PC-9 (cell line): ENCODE measurements around the gene DERL2. TPM values are rescaled to one million over a fixed set of nuclear protein-coding genes. Genes with fewer than 3 reads are reported as not detected.
"Not testable (repeated sequence)": the region's sequence is repeated elsewhere in the genome, so short reads cannot be mapped to it uniquely, and the experiment has no call there.

Source experiments
- BruUV-seq: library from RNA; stranded (reverse); fragments of 400-500 nt; replicated peaks from 2 replicates; lab custom pipeline; 2021; lab: Mats Ljungman, UMichigan
- CTCF ChIA-PET: fragments of 300-600 bp; sonication (Branson Sonifier 250); formaldehyde crosslinking; loops from one replicate; lab custom pipeline; 2022; ENCODE audit warnings: antibody characterized with exemption; lab: Charles Lee
- POLR2A ChIA-PET: fragments of 300-600 bp; sonication (Branson Sonifier 250); formaldehyde crosslinking; loops from one replicate; lab custom pipeline; 2022; ENCODE audit warnings: antibody characterized with exemption; ENCODE audit not compliant: unreplicated experiment; lab: Charles Lee
- DNase-seq, 2 experiments: peaks; one replicate each; pipeline versions ENCODE4 v3.0.0 to v3.0.0-alpha.2; 2015 to 2022; ENCODE audit warnings: mixed read lengths in 1 of 2
- H2AFZ ChIP-seq: fragments of 200-600 bp; sonication (generic); 2 replicates; pipeline ENCODE4 v1.8.1; 2017; ENCODE audit warnings: antibody characterized with exemption
- H3F3A ChIP-seq: fragments of 200-600 bp; sonication (generic); 2 replicates; pipeline ENCODE4 v1.8.1; 2017; ENCODE audit warnings: antibody characterized with exemption, mild to moderate bottlenecking, low read depth; ENCODE audit not compliant: insufficient read depth
- H3K27ac ChIP-seq: fragments of 200-600 bp; sonication (generic); 2 replicates; pipeline ENCODE4 v1.6.1; 2016; ENCODE audit warnings: mixed run types
- H3K27me3 ChIP-seq: fragments of 200-600 bp; sonication (generic); 2 replicates; pipeline ENCODE4 v1.6.1; 2016; ENCODE audit warnings: low read depth, mixed run types; ENCODE audit not compliant: insufficient read depth
- H3K36me3 ChIP-seq: fragments of 200-600 bp; sonication (generic); 2 replicates; pipeline ENCODE4 v1.6.1; 2016; ENCODE audit warnings: low read depth, mixed run types
- H3K4me1 ChIP-seq: fragments of 200-600 bp; sonication (generic); replicated peaks from 2 replicates; pipeline ENCODE4 v1.6.1; 2016; ENCODE audit warnings: mixed run types; ENCODE audit not compliant: insufficient read depth
- H3K4me2 ChIP-seq: fragments of 200-600 bp; sonication (generic); 2 replicates; pipeline ENCODE4 v1.6.1; 2017; ENCODE audit warnings: mixed run types
- H3K4me3 ChIP-seq: fragments of 200-600 bp; sonication (generic); 2 replicates; pipeline ENCODE4 v1.6.1; 2016; ENCODE audit warnings: mixed run types
- H3K79me2 ChIP-seq: fragments of 200-600 bp; sonication (generic); 2 replicates; pipeline ENCODE4 v1.6.1; 2017; ENCODE audit warnings: low read depth, mixed run types
- H3K9me2 ChIP-seq: fragments of 200-600 bp; sonication (generic); 2 replicates; pipeline ENCODE4 v1.8.1; 2017; ENCODE audit warnings: mild to moderate bottlenecking; ENCODE audit not compliant: insufficient read depth
- H3K9me3 ChIP-seq: fragments of 200-600 bp; sonication (generic); 2 replicates; pipeline ENCODE4 v1.8.1; 2016; ENCODE audit warnings: low read depth; ENCODE audit not compliant: insufficient read depth
- H4K20me1 ChIP-seq: fragments of 200-600 bp; sonication (generic); 2 replicates; pipeline ENCODE4 v1.8.1; 2017; ENCODE audit not compliant: insufficient read depth
- CTCF ChIP-seq: fragments of 200-600 bp; sonication (generic); conservative IDR thresholded peaks from 2 replicates; pipeline ENCODE4 v1.6.1; 2017; ENCODE audit warnings: mixed run types, antibody characterized with exemption, mild to moderate bottlenecking, moderate library complexity
- EZH2 ChIP-seq: fragments of 200-600 bp; sonication (generic); IDR thresholded peaks from 2 replicates; pipeline ENCODE4 v1.8.0; 2017; ENCODE audit warnings: antibody characterized with exemption, low read depth
- intact Hi-C: fragments of 100-400 bp; cut with micrococcal nuclease; formaldehyde crosslinking; loops from one replicate; pipeline ENCODE4 v1.10.0; 2022; ENCODE audit not compliant: unreplicated experiment
- total RNA-seq: library from RNA; stranded (reverse); gene quantifications from 2 replicates; pipeline ENCODE4 v1.2.3, GENCODE V29; 2021

Gene DERL2
- total RNA-seq, 1 experiment from 2014 or later = 71.1 TPM

- Histone ChIP-seq H3K36me3 (peaks cover 33% of the 10 kb centered on the region), H4K20me1 (peaks cover 24% of the 10 kb centered on the region), H3F3A (peaks cover 33% of the 10 kb centered on the region; the same call in 1 of the 2 replicates), H3K9me2 (no peaks in the 10 kb centered on the region), H3K4me3 (peak overlapping the region; percentile 72; the same call in 1 of the 2 replicates), H3K4me1 (peaks cover 18% of the 10 kb centered on the region), H2AFZ (peak overlapping the region; percentile 58), H3K4me2 (peak overlapping the region; percentile 53), H3K79me2 (peaks cover 42% of the 10 kb centered on the region), H3K9me3 (no peaks in the 10 kb centered on the region), H3K27me3 (no peaks in the 10 kb centered on the region), H3K27ac (0 out of 2 replicates have a peak overlapping the region, but pooled peaks have one; percentile 0)
- TF ChIP-seq CTCF (0 out of 2 replicates have a peak, but pooled peaks have one; percentile 49), EZH2 (no peak)
- POLR2A ChIA-PET = interaction anchor here (0.6 to 0.7 kb wide), 3 partner anchors 58 to 1218 kb away, joined by 3 to 8 read pairs (median 4); no protein-coding TSS in a partner anchor
- intact Hi-C loops = loop anchor here (1.0 kb wide), 2 partner anchors 190 to 242 kb away; no protein-coding TSS in a partner anchor
- BruUV-seq = no TSS peak
- no peak for DNase-seq
- CTCF ChIA-PET = interaction anchor here (1.0 to 1.9 kb wide), 6 partner anchors 8 to 49 kb away, joined by 3 to 9 read pairs (median 6); partner anchors contain the start of genes NUP88 and RPAIN
Measured at GRCh38 chr17:5439446-5439764, 46.6 kb downstream of the DERL2 start.

GRCh38 chr17:5438716-5439445 lies 47.1 kb downstream of the DERL2 start, which contains the start of gene C1QBP:
TSS of gene C1QBP (minus strand) at chr17:5439155. CDS start at chr17:5439073, 82 bp downstream.
- Histone ChIP-seq H3K36me3 (peaks cover 29% of the 10 kb centered on the region), H3F3A (peaks cover 38% of the 10 kb centered on the region; the same call in 1 of the 2 replicates), H2AFZ (peak within 1 kb of the TSS; percentile 72), H3K9me2 (no peaks in the 10 kb centered on the region), H3K27ac (peak within 1 kb of the TSS; percentile 28), H3K27me3 (no peaks in the 10 kb centered on the region), H3K9me3 (no peaks in the 10 kb centered on the region), H4K20me1 (peaks cover 27% of the 10 kb centered on the region), H3K79me2 (peaks cover 42% of the 10 kb centered on the region), H3K4me2 (peak within 1 kb of the TSS; percentile 91), H3K4me3 (peak within 1 kb of the TSS; percentile 72), H3K4me1 (peaks cover 18% of the 10 kb centered on the region)
- no TSS peak for BruUV-seq
- ChIA-PET POLR2A (interaction anchor here (0.6 to 0.7 kb wide), 4 partner anchors 57 to 1219 kb away, joined by 3 to 8 read pairs (median 4); no protein-coding TSS in a partner anchor), CTCF (interaction anchor here (1.0 to 1.9 kb wide), 6 partner anchors 8 to 49 kb away, joined by 3 to 9 read pairs (median 6); partner anchors contain the start of genes NUP88 and RPAIN)
- DNase-seq = peak; percentile 82 to 96
- TF ChIP-seq EZH2 (no peak), CTCF (peak; percentile 96)
- intact Hi-C loops = loop anchor here (1.0 kb wide), 2 partner anchors 190 to 242 kb away; no protein-coding TSS in a partner anchor

- H3K79me2 ChIP-seq = peaks cover 46% of the 10 kb centered on the region
- intact Hi-C loops = loop anchor here (2.0 kb wide), 1 partner anchor 17 kb away; the partner anchor contains the start of gene RPAIN
- peaks cover 39% of the 10 kb centered on the region for H3K36me3 ChIP-seq
- no peaks in the 10 kb centered on the region for H3K27me3 ChIP-seq
- peaks cover 49% of the 10 kb centered on the region; the same call in 1 of the 2 replicates for H3F3A ChIP-seq
- CTCF ChIA-PET = no interaction called here
- peak in 1 of 2 experiments; percentile 86 for DNase-seq
- TSS peak; percentile 48 for BruUV-seq
- peak overlapping the region; percentile 28 for H3K27ac ChIP-seq
- peak overlapping the region; percentile 72 for H2AFZ ChIP-seq
- TF ChIP-seq CTCF (no peak), EZH2 (no peak)
- H3K4me2 ChIP-seq = peak overlapping the region; percentile 91
- peak overlapping the region; percentile 72 for H3K4me3 ChIP-seq
- H3K9me2 ChIP-seq = no peaks in the 10 kb centered on the region
- peaks cover 18% of the 10 kb centered on the region for H3K4me1 ChIP-seq
- POLR2A ChIA-PET = no interaction called here
- no peaks in the 10 kb centered on the region for H3K9me3 ChIP-seq
- H4K20me1 ChIP-seq = peaks cover 28% of the 10 kb centered on the region
Measured at GRCh38 chr17:5437721-5438317, 48.2 kb downstream of the DERL2 start.

- CTCF ChIA-PET, H3K9me2 ChIP-seq, H3K27ac ChIP-seq, DNase-seq, BruUV-seq, H3K9me3 ChIP-seq, POLR2A ChIA-PET, H3K27me3 ChIP-seq, H2AFZ ChIP-seq, H3K4me3 ChIP-seq: not testable (repeated sequence)
- intact Hi-C loops = loop anchor here (2.0 kb wide), 1 partner anchor 15 kb away; the partner anchor contains the start of gene RPAIN
- Histone ChIP-seq H4K20me1 (peaks cover 35% of the 10 kb centered on the region), H3K36me3 (peaks cover 40% of the 10 kb centered on the region), H3F3A (peaks cover 60% of the 10 kb centered on the region), H3K4me2 (0 out of 2 replicates have a peak overlapping the region, but pooled peaks have one; percentile 91), H3K79me2 (peaks cover 46% of the 10 kb centered on the region), H3K4me1 (peaks cover 18% of the 10 kb centered on the region)
Measured at GRCh38 chr17:5435781-5436315, 50.1 kb downstream of the DERL2 start.
